NCI-H82 treated with DMSO at 0.1 percent for 48 hours (cell line): ENCODE results near the gene TRMT112.

Source experiments
- DNase-seq: peaks from one replicate; lab custom pipeline; 2025; ENCODE audit not compliant: unreplicated experiment; lab: John Stamatoyannopoulos, UW

The TRMT112 gene

GRCh38 chr11:64317325-64317960 lies at the start of gene TRMT112:
TSS of gene TRMT112 (minus strand) at chr11:64317559. CDS start at chr11:64317526, 33 bp downstream.
- peak; percentile 86 for DNase-seq

GRCh38 chr11:64366751-64367150 lies 49.4 kb upstream of the TRMT112 start:
- DNase-seq = no peak

- no peak for DNase-seq
Measured at GRCh38 chr11:64364911-64365310, 47.6 kb upstream of the TRMT112 start.

- DNase-seq = no peak
Measured at GRCh38 chr11:64364435-64364834, 47.1 kb upstream of the TRMT112 start.

- DNase-seq = no peak
Measured at GRCh38 chr11:64362339-64362738, 45.0 kb upstream of the TRMT112 start.

- DNase-seq = no peak
Measured at GRCh38 chr11:64361659-64362058, 44.3 kb upstream of the TRMT112 start.

GRCh38 chr11:64360448-64360921 lies 43.1 kb upstream of the TRMT112 start:
- DNase-seq = no peak

GRCh38 chr11:64359712-64360445 lies 42.5 kb upstream of the TRMT112 start:
- no peak for DNase-seq

- DNase-seq = no peak
Measured at GRCh38 chr11:64358907-64359711, 41.8 kb upstream of the TRMT112 start, which contains the start of gene RPS6KA4. TSS of gene RPS6KA4 (plus strand) at chr11:64359162. CDS start at chr11:64359236, 74 bp downstream.

- DNase-seq = no peak
Measured at GRCh38 chr11:64358536-64358906, 41.2 kb upstream of the TRMT112 start.

GRCh38 chr11:64357904-64358535 lies 40.7 kb upstream of the TRMT112 start:
- DNase-seq = no peak

GRCh38 chr11:64357446-64357845 lies 40.1 kb upstream of the TRMT112 start:
- DNase-seq = no peak

GRCh38 chr11:64356498-64357411 lies 39.4 kb upstream of the TRMT112 start:
- peak; percentile 27 for DNase-seq

GRCh38 chr11:64355078-64355940 lies 38.0 kb upstream of the TRMT112 start:
- DNase-seq = peak; percentile 20

- DNase-seq = no peak
Measured at GRCh38 chr11:64353715-64354506, 36.6 kb upstream of the TRMT112 start.

- DNase-seq = no peak
Measured at GRCh38 chr11:64352995-64353714, 35.8 kb upstream of the TRMT112 start.

GRCh38 chr11:64352099-64352994 lies 35.0 kb upstream of the TRMT112 start:
- DNase-seq = no peak
